ENCODE data around the gene SMIM45.

Gene SMIM45

GRCh38 chr22:41927813-41928212, 24.1 kb upstream of the SMIM45 start (continued):
- TF ChIP-seq E2F8 (IDR thresholded peaks at IDR 0.05; ENCODE audit: low read depth, partially characterized antibody) (no peak), YBX1 (IDR thresholded peaks at IDR 0.05) (no peak), TCF12 (IDR thresholded peaks at IDR 0.05; ENCODE audit: low read depth, low read length) (no peak), GATAD2B (conservative IDR thresholded peaks at IDR 0.05; ENCODE audit: low read depth) (peak; percentile 21), HDGF (IDR thresholded peaks at IDR 0.05) (0 out of 2 replicates have a peak, but pooled peaks have one; percentile 54), IKZF1 (conservative IDR thresholded peaks at IDR 0.05) (no peak; the same call in 1 of the 2 replicates), SMAD1 (IDR thresholded peaks at IDR 0.05; ENCODE audit: low read depth, partially characterized antibody) (no peak), SRF (IDR thresholded peaks at IDR 0.05; ENCODE audit: low read depth in 2 of 2, low read length in 2 of 2) (no peak), RAD21 (IDR thresholded peaks at IDR 0.05; ENCODE audit: insufficient read depth, low read depth, low read length) (no peak), HDAC6 (IDR thresholded peaks at IDR 0.05; ENCODE audit: unreplicated experiment) (no peak), CUX1 (IDR thresholded peaks at IDR 0.05; ENCODE audit: insufficient replicate concordance, low read depth, low read length) (no peak), ATF7 (IDR thresholded peaks at IDR 0.05; ENCODE audit: low read depth) (no peak), CHD4 (IDR thresholded peaks at IDR 0.05) (no peak)
